T-helper 9 cell (primary cell): Measurements from ENCODE around the gene ZNF280C.

ENCODE experiments used
- DNase-seq: peaks from one replicate; pipeline ENCODE4 v3.0.0-alpha.2; 2020

The ZNF280C gene

DNA sequence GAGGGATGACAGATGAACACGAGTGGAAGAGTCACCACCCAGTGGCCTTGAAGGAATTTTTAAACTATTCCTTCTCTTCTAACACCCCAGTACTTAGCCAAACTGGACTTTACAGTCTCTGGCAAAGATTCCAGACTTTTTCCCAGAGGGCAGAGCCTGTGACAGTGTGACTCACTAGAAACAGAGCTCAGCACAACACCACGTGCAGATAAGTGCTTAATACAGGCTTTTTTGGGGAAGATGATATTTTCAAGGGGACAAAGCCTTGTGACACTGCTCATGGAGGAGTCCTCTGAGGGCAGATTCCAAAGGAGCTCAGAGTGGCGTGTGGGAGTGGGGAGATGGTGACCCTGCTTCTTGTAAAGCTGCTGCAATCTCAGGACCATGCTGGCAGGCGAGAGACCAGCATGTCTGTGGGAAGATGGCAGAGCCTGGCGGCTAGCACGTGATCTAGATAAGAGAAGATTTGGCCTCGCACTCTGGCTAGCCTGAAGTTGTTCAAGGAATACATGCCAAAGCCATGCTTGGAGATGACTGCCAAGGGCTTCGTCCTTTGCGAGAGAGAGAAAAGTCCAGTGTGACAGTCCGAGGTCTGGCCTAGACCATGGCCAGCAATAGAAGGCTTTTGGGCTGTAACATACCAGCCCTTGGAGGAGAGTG, 94.5 kb downstream of the ZNF280C start:
- no peak for DNase-seq

DNA sequence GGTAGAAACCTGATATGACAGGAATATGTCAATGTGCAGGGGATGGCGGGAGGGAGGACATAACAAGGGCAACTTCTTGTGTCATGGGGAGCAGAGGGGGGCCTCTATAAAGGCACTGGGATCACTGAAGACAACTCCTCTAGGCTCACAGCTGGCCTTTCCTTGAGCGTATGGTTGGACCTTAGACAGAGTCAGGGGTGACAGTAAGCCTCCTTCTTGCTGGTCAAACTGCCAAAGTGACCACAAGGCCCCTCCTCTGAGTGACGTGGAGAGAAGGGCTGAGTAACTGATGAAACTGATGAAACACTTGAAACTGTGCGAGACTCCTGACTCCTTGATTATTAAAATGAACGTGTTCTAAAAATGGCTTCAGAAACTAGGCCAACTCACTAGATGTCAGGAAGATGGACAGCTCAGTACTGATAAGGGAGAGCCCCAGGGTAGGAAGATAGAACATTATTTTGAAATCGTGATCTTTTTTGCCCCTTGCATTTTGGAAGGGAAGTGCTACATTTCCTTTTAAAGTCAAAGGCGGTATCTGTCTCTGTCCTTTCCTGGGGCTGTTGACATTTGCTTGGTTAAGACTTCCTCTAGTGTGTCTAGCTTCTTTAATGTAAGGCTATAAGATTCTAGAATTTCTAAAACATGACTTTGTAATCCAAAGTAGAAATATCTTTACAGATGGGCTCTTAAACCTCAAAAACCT, 95.4 kb downstream of the ZNF280C start:
- DNase-seq: no peak

DNA sequence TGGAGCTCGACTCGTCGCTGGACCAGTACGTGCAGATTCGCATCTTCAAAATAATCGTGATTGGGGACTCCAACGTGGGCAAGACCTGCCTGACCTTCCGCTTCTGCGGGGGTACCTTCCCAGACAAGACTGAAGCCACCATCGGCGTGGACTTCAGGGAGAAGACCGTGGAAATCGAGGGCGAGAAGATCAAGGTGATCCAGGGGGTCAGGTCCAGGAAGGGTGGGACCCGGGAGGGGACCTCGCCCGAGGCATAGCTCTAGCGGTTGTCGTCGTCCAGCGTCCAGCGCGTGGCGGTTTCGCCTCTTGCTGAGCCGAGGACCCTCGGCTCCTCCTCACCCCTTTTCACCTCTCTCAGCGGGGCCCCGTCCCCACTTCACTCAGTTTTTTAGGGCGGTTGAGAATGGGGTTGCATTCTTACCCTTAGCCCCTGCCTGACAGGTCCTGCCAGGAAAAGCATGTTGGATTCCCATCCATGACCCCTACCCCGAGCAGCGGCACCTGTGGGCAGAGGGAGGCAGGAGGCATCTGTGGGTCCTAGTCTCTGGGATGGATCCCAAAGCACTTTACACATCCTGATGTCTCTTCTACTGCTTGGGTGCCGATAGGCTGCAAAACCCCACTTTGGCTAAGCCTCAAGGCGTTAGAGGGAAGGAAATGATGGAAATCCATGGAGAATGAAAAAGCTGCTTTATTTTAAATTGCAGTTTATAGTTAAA, 96.4 kb downstream of the ZNF280C start:
- no peak for DNase-seq

DNA sequence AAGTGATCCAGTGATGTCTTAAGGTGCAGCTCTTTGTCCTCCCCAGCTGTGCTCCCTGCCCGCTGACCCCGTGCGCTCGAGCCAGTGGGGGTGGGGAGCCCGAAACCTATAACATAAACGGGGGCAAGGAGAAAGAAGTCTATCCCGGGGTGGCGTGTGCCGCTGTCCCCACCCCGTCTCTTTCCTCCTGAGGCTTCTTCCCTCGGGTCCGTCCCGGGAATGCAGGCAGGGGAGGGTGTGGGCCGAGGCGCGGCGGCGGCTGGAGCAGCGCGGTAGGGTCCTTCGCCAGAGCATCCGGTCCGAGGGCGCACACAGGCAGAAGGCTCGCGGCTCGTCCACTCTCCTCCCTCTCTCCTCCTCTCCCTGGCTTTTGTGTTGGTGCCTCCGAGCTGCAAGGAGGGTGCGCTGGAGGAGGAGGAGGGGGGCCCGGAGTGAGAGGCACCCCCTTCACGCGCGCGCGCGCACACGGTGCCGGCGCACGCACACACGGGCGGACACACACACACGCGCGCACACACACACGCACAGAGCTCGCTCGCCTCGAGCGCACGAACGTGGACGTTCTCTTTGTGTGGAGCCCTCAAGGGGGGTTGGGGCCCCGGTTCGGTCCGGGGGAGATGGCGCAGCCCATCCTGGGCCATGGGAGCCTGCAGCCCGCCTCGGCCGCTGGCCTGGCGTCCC, 97.1 kb downstream of the ZNF280C start, which contains the start of gene RAB33A:
TSS of gene RAB33A (plus strand) at position 517 of the 681 bp plus-strand sequence. CDS start at position 618, 101 bp downstream.
- peak; percentile 28 for DNase-seq

DNA sequence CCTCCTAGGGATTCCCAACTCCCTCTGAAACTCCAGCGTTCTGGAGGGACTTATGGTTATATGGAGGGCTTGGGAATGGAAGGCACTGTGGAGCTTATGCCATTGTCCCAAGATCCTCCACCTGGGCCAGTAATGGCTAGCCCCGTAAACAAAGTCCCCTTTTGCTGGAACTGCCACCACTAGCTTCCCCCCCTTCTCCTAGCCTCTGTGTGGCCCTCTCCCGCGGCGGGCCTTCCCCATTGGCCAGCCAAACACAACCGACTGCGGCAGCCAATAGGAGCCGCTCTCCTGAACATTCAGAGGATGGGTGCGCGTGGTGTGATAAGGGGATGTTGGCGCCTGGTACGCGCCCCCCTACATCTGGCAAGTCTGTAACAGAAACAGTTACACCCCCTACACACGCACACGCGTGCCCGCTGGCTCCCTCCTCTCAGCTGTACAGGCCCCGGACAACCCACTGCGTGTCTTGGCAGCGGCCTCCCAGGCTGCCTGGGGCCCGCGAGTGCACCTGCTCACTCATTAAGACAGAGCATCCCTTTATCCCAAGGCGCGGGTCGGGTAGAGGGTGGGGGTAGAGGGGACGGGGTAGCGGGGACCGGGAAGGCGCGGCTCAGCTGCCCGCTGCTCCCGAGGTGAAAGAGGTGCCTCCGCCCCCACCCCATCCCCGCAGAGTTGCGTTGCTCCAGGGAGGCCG, 97.8 kb downstream of the ZNF280C start:
- DNase-seq: peak; percentile 47

DNA sequence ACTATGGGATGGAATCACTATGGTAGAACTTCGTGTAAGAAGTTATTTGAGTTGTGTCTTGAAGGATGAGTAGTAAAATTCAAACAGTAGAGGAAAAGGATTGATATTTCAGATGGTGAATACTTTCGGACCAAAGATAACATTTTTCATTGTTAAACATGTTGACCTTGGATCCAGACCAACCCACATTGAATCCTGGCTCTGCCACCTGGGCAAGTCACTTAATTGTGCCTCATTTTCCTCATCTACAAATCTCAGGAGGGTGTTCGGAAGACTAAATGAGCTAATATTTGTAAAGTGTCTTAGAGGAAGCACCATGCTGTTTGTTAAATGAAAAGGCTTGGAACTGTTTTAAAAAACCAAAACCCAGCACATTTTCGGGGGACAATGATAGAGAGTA, 101.7 kb downstream of the ZNF280C start:
- no peak for DNase-seq

DNA sequence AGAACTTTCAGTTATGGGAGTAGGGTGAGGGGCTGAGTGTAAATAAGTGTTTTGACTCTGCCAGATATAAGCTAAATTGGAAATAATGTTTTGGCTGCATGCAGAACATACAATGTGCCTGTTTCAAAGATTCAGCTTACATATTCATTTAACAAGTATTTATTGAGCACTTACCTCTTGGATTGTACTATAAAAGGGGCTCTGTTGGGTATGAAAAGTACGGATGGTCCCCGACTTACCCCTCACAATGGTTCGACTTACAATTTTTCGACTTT, 102.3 kb downstream of the ZNF280C start:
- DNase-seq: no peak

DNA sequence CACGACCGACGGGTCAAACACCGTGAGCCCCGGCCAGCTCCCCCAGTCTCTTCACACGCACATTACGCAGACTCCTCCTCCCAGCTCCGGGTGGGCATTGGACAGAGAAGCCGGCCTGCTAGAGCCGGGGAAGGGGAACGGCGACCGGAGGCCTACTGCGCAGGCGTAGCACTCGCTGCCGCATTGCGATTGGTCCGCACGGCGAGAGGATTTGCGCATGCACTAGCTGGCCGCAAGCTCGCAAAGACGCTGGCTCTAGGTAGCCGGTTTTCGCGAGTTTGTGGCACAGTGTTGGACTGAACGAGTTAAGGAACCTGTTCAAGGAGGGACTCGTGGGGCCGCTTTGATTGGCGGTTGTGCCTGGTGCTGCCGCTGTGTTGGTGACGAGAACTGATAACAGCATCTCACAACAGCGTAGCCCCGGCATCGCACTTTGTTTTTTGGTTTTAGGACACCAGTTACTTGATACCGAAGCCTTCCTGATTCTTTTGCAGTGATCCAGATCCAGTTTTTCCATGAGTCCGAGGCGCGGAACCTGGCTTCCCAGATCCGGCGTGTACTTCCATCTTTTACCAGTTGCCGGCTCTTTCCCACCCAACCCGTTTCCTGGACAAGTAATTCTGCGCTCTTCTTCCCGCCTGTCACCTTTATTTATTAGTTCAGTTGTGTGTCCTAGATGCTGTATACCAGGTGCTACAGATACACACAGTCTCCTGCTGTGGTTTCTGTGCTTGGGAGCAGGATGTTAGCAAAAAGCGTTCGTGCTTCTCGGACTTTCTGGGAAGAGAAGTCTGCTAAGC, 102.8 kb downstream of the ZNF280C start, which contains the start of gene AIFM1:
TSS of gene AIFM1 (minus strand) at position 139 of the 800 bp plus-strand sequence. CDS start 185 bp downstream, outside the sequence.
- peak; percentile 72 for DNase-seq

DNA sequence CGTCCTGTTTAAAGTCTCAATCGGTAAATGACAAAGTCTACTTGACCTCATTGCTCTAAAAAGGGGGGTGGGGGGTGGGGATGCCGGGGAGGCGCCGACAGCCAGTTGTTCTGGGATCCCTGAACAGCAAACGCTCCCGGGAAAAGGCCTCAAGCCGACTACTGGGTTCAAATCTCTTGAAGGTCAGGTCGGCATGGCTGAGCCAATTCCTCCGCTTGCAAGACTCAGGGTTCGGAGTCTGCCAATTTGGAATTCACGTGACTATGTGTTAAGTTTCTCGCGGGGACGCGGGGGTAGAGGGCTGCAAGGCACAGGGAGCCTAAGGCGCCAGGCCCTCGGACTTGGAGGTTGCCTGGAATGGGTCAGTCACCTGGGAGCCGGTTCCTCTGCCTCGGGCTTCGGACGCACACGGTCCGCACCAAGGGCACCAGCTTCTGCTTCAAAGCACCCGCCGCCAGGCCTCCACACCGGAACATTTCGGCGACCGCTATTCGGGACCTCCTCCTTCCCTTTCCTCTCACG, 103.5 kb downstream of the ZNF280C start:
- DNase-seq: no peak

DNA sequence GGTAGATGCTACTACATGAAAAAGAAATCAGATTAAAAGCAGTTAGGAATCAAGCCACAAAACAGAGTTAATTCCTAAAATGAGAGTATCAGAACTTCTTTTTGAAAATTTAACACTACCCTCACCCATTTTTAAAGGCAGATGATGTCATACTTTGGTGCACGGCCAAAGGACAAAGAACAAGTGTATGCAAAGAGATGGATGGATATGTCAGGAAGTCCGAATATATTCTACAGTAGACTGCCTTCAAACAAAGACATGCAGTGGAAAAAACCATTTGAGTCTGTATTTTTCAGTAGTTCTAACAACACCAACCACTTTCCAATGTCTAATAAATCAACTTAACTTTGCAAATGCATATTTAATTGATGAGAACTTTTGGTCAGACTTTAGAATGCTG, 105.3 kb downstream of the ZNF280C start:
- DNase-seq: no peak

DNA sequence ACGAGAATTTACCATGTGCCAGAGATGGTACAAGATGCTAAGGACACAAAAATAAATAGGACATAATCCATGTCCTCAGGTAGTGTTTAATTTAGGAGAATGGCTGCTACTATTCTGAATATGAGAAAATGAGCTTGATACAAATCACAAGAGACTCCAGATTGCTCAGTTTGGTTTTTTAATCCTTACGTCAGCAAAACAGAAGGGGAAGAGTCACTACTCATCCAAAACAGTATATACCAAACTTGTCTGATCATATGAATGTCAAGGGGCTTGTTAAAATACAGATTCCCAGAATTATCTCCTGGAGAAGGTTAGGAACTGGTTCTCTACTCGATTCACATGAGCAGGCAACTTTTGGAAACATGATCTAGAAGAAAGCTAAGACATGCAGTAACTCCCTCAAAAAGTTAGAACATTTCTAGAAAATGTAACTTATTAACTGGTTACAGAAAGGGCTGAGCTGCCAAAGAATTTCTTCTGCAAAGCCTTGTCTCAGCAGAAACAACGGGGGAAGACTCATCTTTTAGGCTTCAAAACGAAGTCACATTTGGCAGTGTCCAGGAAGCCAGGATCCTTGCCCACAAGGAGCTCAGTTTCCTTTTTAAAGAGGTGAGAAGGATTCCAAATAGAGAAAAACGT, 106.5 kb downstream of the ZNF280C start:
- DNase-seq: no peak

DNA sequence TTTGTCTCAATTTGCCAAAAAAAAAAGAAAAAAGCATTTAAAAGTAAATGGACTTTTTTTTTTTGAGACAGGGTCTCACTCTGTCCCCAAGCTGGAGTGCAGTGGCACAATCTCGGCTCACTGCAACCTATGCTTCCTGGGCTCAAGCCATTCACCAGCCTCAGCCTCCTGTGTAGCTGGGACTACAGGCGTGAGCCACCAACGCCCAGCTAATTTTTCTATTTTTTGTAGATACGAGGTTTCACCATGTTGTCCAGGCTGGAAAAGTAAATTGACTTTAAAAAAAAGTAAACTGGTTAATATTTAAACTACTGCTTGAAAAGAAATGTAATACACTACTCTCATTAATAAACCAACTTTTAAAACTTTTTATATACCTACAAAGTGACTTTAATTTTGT, 108.9 kb downstream of the ZNF280C start:
- no peak for DNase-seq

DNA sequence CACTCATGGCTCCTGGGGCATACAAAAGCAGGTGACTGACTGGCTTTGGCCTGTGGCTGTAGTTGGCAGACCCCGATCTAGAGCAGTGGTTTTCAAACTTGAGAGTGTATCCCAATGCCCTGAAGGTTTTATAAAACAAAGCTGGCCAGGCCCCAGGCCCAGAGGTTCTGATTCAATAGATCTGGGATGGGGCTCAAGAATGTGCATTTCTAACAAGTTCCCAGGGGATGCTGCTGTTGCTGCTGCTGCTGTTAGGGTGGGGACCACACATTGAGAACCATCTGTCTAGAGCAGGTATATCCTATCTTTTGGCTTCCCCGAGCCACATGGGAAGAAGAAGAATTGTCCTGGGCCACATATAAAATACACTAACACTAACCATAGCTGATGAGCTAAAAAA, 110.4 kb downstream of the ZNF280C start:
- DNase-seq: no peak

DNA sequence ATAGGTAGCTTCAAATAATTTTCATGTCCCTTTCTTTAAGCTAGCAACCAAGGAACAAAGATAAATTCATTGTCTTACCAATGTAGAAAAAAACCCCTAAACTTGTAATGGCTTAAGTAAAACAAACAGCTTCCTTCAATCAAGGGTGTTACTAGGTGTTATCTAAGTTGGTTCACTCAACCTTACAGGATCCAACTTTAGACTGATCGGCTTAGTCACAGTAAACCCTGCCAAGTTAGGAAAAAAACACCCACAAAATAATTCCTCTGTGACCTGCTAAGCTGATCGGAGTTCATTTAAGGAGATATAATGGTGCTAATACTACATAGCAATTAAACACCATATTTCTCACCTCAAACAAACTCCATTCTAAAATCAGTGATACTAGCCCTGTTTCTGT, 113.1 kb downstream of the ZNF280C start:
- DNase-seq: no peak
